ENCODE data around the gene MUS81. TPM values are rescaled to one million over a fixed set of nuclear protein-coding genes. Genes with fewer than 3 reads are reported as not detected.
A peak's percentile ranks its signal among the peaks of the same experiment; 100 is the strongest.

MUS81 gene
- total and polyA plus RNA-seq, 9 of the 15 experiments (the other 6 are each of a cell fraction or from before 2014, with no cell fraction given) = 13.4 to 118 (median 53.7) TPM

DNA sequence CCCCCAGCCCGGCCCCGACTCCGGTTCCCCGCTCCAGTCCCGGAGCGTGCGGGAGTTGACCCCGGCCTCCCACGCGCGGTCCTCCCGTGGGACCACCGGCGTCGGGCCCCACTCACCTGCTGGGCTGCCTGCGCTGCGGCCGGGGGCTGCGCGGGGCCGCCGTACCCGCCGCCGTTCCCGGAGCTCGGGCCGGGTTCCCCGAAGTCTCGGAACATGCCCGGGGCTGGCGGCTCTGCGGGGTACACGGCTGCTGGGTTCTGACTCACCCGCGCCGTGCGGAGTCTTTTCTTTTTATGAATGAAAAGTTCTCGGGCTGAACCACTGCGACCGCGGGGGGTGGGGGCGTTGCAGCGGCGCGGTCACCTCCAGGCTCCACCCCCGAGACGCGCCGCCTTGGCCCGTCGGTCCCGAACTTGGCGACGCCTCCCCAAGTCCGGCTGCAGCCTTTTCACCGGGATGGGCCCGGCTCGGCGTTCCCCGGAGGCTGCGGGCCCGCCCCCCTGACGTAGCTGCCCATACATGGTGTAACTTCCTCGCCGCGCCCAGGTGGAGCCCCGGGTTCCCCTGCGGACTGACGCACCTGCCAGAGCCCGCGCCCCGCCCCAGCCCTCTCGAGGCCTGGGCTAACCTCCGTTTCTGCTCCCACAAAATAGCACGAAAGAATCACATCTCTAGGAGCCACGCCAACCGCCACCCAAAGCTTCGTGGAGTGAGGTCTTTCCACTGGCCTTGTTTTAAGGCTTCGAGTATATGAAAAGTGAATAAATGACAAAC is 40.1 kb downstream of the MUS81 start, which contains the start of gene FOSL1 (continued):
- TF ChIP-seq JUN (IDR thresholded peaks at IDR 0.05; ENCODE audit: borderline replicate concordance, low read depth, low read length) (peak; percentile 78), JUN (CRISPR knock-in tag; IDR thresholded peaks at IDR 0.05; ENCODE audit: borderline replicate concordance) (peak; percentile 94; the same call in 1 of the 2 replicates), ZNF764 (CRISPR knock-in tag; IDR thresholded peaks at IDR 0.05; ENCODE audit: low read depth) (no peak), FOXK1 (CRISPR knock-in tag; IDR thresholded peaks at IDR 0.05; ENCODE audit: borderline replicate concordance) (no peak), POU5F1 (IDR thresholded peaks at IDR 0.05; ENCODE audit: borderline replicate concordance, low read depth, low read length, partially characterized antibody) (no peak), MAFF (IDR thresholded peaks at IDR 0.05; ENCODE audit: low read length) (no peak; the same call in 1 of the 2 replicates), CHCHD3 (CRISPR knock-in tag; IDR thresholded peaks at IDR 0.05) (no peak; the same call in 1 of the 2 replicates), SMARCB1 (IDR thresholded peaks at IDR 0.05; ENCODE audit: insufficient read length, low read depth) (no peak), HSF4 (CRISPR knock-in tag; IDR thresholded peaks at IDR 0.05; ENCODE audit: borderline replicate concordance) (no peak), MTA3 (IDR thresholded peaks at IDR 0.05; ENCODE audit: borderline replicate concordance) (peak; percentile 87; the same call in 1 of the 2 replicates), ZNF217 (CRISPR knock-in tag; IDR thresholded peaks at IDR 0.05) (no peak), RBM34 (IDR thresholded peaks at IDR 0.05; ENCODE audit: borderline replicate concordance, insufficient read depth, low read length) (no peak), ZNF507 (tag; conservative IDR thresholded peaks at IDR 0.05) (no peak), KLF6 (CRISPR knock-in tag; IDR thresholded peaks at IDR 0.05; ENCODE audit: borderline replicate concordance) (no peak), ESRRA (IDR thresholded peaks at IDR 0.05; ENCODE audit: borderline replicate concordance, low read depth) (peak; percentile 85)
- TF ChIP-seq, protein P1, sequence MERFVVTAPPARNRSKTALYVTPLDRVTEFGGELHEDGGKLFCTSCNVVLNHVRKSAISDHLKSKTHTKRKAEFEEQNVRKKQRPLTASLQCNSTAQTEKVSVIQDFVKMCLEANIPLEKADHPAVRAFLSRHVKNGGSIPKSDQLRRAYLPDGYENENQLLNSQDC (CRISPR knock-in tag; IDR thresholded peaks at IDR 0.05) = no peak
- TF ChIP-seq, protein P2, sequence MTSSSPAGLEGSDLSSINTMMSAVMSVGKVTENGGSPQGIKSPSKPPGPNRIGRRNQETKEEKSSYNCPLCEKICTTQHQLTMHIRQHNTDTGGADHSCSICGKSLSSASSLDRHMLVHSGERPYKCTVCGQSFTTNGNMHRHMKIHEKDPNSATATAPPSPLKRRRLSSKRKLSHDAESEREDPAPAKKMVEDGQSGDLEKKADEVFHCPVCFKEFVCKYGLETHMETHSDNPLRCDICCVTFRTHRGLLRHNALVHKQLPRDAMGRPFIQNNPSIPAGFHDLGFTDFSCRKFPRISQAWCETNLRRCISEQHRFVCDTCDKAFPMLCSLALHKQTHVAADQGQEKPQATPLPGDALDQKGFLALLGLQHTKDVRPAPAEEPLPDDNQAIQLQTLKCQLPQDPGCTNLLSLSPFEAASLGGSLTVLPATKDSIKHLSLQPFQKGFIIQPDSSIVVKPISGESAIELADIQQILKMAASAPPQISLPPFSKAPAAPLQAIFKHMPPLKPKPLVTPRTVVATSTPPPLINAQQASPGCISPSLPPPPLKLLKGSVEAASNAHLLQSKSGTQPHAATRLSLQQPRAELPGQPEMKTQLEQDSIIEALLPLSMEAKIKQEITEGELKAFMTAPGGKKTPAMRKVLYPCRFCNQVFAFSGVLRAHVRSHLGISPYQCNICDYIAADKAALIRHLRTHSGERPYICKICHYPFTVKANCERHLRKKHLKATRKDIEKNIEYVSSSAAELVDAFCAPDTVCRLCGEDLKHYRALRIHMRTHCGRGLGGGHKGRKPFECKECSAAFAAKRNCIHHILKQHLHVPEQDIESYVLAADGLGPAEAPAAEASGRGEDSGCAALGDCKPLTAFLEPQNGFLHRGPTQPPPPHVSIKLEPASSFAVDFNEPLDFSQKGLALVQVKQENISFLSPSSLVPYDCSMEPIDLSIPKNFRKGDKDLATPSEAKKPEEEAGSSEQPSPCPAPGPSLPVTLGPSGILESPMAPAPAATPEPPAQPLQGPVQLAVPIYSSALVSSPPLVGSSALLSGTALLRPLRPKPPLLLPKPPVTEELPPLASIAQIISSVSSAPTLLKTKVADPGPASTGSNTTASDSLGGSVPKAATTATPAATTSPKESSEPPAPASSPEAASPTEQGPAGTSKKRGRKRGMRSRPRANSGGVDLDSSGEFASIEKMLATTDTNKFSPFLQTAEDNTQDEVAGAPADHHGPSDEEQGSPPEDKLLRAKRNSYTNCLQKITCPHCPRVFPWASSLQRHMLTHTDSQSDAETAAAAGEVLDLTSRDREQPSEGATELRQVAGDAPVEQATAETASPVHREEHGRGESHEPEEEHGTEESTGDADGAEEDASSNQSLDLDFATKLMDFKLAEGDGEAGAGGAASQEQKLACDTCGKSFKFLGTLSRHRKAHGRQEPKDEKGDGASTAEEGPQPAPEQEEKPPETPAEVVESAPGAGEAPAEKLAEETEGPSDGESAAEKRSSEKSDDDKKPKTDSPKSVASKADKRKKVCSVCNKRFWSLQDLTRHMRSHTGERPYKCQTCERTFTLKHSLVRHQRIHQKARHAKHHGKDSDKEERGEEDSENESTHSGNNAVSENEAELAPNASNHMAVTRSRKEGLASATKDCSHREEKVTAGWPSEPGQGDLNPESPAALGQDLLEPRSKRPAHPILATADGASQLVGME (CRISPR knock-in tag; IDR thresholded peaks at IDR 0.05) = no peak
- TF ChIP-seq, protein P3, sequence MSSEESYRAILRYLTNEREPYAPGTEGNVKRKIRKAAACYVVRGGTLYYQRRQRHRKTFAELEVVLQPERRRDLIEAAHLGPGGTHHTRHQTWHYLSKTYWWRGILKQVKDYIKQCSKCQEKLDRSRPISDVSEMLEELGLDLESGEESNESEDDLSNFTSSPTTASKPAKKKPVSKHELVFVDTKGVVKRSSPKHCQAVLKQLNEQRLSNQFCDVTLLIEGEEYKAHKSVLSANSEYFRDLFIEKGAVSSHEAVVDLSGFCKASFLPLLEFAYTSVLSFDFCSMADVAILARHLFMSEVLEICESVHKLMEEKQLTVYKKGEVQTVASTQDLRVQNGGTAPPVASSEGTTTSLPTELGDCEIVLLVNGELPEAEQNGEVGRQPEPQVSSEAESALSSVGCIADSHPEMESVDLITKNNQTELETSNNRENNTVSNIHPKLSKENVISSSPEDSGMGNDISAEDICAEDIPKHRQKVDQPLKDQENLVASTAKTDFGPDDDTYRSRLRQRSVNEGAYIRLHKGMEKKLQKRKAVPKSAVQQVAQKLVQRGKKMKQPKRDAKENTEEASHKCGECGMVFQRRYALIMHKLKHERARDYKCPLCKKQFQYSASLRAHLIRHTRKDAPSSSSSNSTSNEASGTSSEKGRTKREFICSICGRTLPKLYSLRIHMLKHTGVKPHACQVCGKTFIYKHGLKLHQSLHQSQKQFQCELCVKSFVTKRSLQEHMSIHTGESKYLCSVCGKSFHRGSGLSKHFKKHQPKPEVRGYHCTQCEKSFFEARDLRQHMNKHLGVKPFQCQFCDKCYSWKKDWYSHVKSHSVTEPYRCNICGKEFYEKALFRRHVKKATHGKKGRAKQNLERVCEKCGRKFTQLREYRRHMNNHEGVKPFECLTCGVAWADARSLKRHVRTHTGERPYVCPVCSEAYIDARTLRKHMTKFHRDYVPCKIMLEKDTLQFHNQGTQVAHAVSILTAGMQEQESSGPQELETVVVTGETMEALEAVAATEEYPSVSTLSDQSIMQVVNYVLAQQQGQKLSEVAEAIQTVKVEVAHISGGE (CRISPR knock-in tag; IDR thresholded peaks at IDR 0.05) = no peak
